MM.1S (cell line): ENCODE measurements around the gene CD99L2.

Experiments
- DNase-seq: peaks from one replicate; pipeline ENCODE4 v3.0.0-alpha.2; 2015
- H2AFZ ChIP-seq: fragments of 300-600 bp; sonication (generic); 2 replicates; pipeline ENCODE4 v1.6.0; 2016; ENCODE audit warnings: antibody characterized with exemption, low read length
- H3F3A ChIP-seq: fragments of 300-600 bp; sonication (generic); 2 replicates; pipeline ENCODE4 v1.6.1; 2016; ENCODE audit warnings: mild to moderate bottlenecking, antibody characterized with exemption, low read length, moderate library complexity, mixed read lengths; ENCODE audit not compliant: insufficient read depth
- H3K27ac ChIP-seq: fragments of 300-600 bp; sonication (generic); 2 replicates; pipeline ENCODE4 v1.5.1; 2016; ENCODE audit warnings: mild to moderate bottlenecking, low read length
- H3K27me3 ChIP-seq: fragments of 300-600 bp; sonication (generic); replicated peaks from 2 replicates; pipeline ENCODE4 v1.6.0; 2016; ENCODE audit warnings: low read length; ENCODE audit not compliant: insufficient read depth
- H3K36me3 ChIP-seq: fragments of 300-600 bp; sonication (generic); replicated peaks from 2 replicates; pipeline ENCODE4 v1.6.1; 2016; ENCODE audit warnings: mild to moderate bottlenecking, low read length, mixed read lengths; ENCODE audit not compliant: insufficient read depth
- H3K4me1 ChIP-seq: fragments of 300-600 bp; sonication (generic); 2 replicates; pipeline ENCODE4 v1.6.1; 2016; ENCODE audit warnings: low read length, mixed read lengths
- H3K4me2 ChIP-seq: fragments of 300-600 bp; sonication (generic); 2 replicates; pipeline ENCODE4 v1.6.0; 2016; ENCODE audit warnings: low read depth, low read length
- H3K4me3 ChIP-seq: fragments of 300-600 bp; sonication (generic); 2 replicates; pipeline ENCODE4 v1.5.1; 2016; ENCODE audit warnings: low read length, mixed read lengths
- H3K79me2 ChIP-seq: fragments of 300-600 bp; sonication (generic); 2 replicates; pipeline ENCODE4 v1.6.1; 2016; ENCODE audit warnings: mixed run types, low read length, mixed read lengths
- H3K9ac ChIP-seq: fragments of 300-600 bp; sonication (generic); 2 replicates; pipeline ENCODE4 v1.6.1; 2016; ENCODE audit warnings: low read length, mixed read lengths
- H3K9me2 ChIP-seq: fragments of 300-600 bp; sonication (generic); replicated peaks from 2 replicates; pipeline ENCODE4 v1.6.1; 2016; ENCODE audit warnings: mild to moderate bottlenecking, low read length, mixed read lengths; ENCODE audit not compliant: insufficient read depth
- H3K9me3 ChIP-seq: fragments of 300-600 bp; sonication (generic); replicated peaks from 2 replicates; pipeline ENCODE4 v1.6.1; 2016; ENCODE audit warnings: mild to moderate bottlenecking, low read length, mixed read lengths; ENCODE audit not compliant: insufficient read depth
- H4K20me1 ChIP-seq: fragments of 300-600 bp; sonication (generic); 2 replicates; pipeline ENCODE4 v1.6.1; 2016; ENCODE audit warnings: mild to moderate bottlenecking, low read length, moderate library complexity, mixed read lengths; ENCODE audit not compliant: insufficient read depth
- EZH2 ChIP-seq: fragments of 300-600 bp; sonication (generic); optimal IDR thresholded peaks from 2 replicates; pipeline ENCODE3; 2017; ENCODE audit warnings: low read depth, mild to moderate bottlenecking, antibody characterized with exemption, low read length, mixed read lengths
- EZH2phosphoT487 ChIP-seq: fragments of 300-600 bp; sonication (generic); IDR thresholded peaks from 2 replicates; pipeline ENCODE4 v1.6.1; 2018; ENCODE audit warnings: antibody characterized with exemption, low read length
- TF ChIP-seq, protein P1 (sequence below): fragments of 300-600 bp; sonication (generic); IDR thresholded peaks from 2 replicates; pipeline ENCODE4 v1.5.1; 2016; ENCODE audit warnings: antibody characterized with exemption, low read length, mixed read lengths

Gene CD99L2

DNA sequence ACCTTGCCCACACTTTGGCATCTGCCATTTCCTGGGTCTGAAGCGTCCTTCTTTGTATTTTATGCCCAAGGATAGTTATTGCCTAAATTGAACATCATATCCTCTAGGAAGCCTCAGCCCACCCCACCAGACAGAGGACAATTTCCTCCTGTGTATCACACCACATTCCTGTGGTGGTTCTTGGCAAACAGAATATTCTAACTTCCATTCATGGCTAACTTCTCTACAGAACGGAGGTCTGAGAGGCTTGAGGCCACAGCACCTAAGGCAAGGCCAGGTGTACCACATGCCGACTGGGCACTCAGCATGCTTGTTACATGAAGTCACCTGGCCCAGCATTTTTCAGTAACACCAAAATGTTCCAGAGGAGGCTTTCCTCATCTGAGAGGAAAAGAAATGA is 42.4 kb downstream of the CD99L2 start:
- H3K27me3 ChIP-seq, result no peaks in the 10 kb centered on the region
- TF ChIP-seq EZH2phosphoT487 (no peak), EZH2 (no peak)
- TF ChIP-seq, protein P1, sequence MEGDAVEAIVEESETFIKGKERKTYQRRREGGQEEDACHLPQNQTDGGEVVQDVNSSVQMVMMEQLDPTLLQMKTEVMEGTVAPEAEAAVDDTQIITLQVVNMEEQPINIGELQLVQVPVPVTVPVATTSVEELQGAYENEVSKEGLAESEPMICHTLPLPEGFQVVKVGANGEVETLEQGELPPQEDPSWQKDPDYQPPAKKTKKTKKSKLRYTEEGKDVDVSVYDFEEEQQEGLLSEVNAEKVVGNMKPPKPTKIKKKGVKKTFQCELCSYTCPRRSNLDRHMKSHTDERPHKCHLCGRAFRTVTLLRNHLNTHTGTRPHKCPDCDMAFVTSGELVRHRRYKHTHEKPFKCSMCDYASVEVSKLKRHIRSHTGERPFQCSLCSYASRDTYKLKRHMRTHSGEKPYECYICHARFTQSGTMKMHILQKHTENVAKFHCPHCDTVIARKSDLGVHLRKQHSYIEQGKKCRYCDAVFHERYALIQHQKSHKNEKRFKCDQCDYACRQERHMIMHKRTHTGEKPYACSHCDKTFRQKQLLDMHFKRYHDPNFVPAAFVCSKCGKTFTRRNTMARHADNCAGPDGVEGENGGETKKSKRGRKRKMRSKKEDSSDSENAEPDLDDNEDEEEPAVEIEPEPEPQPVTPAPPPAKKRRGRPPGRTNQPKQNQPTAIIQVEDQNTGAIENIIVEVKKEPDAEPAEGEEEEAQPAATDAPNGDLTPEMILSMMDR, result no peak

DNA sequence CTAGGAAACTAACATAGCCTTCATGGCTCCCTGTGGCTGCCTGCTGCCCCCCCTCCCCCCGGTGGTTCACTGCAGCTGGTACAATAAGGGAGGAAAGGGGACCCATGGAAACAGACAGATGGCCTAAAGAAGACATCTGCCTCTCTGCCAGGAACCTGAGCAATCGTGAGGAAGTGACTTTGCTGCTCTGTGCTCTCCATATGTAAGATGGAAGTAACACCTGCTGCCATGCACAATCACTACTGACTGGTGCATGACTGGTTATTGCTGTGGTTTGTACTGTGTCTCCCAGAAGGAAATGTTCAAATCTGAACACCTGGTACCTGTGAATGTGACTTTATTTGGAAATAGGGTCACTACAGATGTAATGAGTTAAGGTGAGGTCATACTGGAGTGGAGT is 43.6 kb downstream of the CD99L2 start:
- no peak overlapping the region for H3K4me2 ChIP-seq
- H3K27me3 ChIP-seq, result no peaks in the 10 kb centered on the region
- H4K20me1 ChIP-seq, result no peaks in the 10 kb centered on the region
- H3K4me1 ChIP-seq, result peaks cover 26% of the 10 kb centered on the region
- no peaks in the 10 kb centered on the region for H3K9me3 ChIP-seq
- H3K4me3 ChIP-seq, result no peak overlapping the region
- H3K36me3 ChIP-seq, result no peaks in the 10 kb centered on the region
- H3F3A ChIP-seq, result peaks cover 20% of the 10 kb centered on the region; the same call in 1 of the 2 replicates
- H2AFZ ChIP-seq, result no peak overlapping the region
- H3K27ac ChIP-seq, result peak overlapping the region; percentile 74
- peaks cover 16% of the 10 kb centered on the region for H3K79me2 ChIP-seq
- TF ChIP-seq, protein P1, result no peak
- TF ChIP-seq EZH2phosphoT487 (no peak), EZH2 (no peak)
- H3K9ac ChIP-seq, result no peak overlapping the region
- no peaks in the 10 kb centered on the region for H3K9me2 ChIP-seq
- DNase-seq, result peak; percentile 79

More for the DNA sequence above, 42.4 kb downstream of the CD99L2 start:
- Histone ChIP-seq H3K27ac (no peak overlapping the region), H4K20me1 (no peaks in the 10 kb centered on the region), H3K9me2 (no peaks in the 10 kb centered on the region), H2AFZ (no peak overlapping the region), H3K4me2 (no peak overlapping the region), H3K9ac (no peak overlapping the region), H3K4me1 (peaks cover 26% of the 10 kb centered on the region), H3K4me3 (no peak overlapping the region), H3F3A (peaks cover 20% of the 10 kb centered on the region; the same call in 1 of the 2 replicates), H3K79me2 (peaks cover 16% of the 10 kb centered on the region), H3K36me3 (no peaks in the 10 kb centered on the region), H3K9me3 (no peaks in the 10 kb centered on the region)
- no peak for DNase-seq

DNA sequence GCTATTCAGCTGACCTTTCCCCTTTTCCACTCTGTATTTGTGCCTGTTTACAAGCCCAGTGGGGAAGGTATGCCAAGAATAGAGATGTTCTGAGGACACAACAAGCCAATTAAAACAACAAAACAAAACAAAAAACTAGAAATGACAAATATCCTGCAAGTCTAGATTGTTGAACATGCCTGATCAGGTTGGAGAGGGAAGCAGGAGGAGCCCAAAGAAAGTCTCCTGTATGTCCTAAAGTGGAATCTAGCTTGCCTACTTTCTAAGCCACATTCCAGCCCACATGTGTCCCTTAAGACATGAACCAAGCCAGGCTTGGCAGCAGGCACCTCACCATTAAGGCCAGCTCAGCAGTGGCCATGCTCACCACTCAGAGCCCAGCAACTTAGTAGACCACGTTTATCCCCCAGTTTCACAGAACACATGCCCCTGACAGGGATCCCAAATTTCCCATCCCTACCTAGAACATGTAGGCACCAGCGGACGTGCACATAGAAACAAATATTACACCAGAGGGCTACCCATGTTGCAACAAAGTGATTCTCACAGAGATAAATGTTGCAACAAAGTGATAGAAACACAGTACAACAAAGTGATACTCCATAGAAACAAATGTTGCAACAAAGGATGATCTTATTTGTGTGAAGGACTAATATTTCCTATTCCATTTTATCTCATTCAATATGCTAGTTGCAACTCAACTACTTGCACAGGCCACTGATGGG is 48.3 kb downstream of the CD99L2 start:
- peaks cover 13% of the 10 kb centered on the region for H3K4me1 ChIP-seq
- H3K4me2 ChIP-seq, result no peak overlapping the region
- DNase-seq, result no peak
- H3K9me3 ChIP-seq, result no peaks in the 10 kb centered on the region
- TF ChIP-seq EZH2phosphoT487, result no peak
- TF ChIP-seq EZH2, result no peak
- TF ChIP-seq, protein P1, result no peak
- H3F3A ChIP-seq, result 0 out of 2 replicates have a peak, but pooled peaks cover 8% of the 10 kb centered on the region
- H3K9ac ChIP-seq, result no peak overlapping the region
- no peak overlapping the region for H3K4me3 ChIP-seq
- no peak overlapping the region for H2AFZ ChIP-seq
- H3K79me2 ChIP-seq, result peaks cover 11% of the 10 kb centered on the region
- no peaks in the 10 kb centered on the region for H3K9me2 ChIP-seq
- H4K20me1 ChIP-seq, result no peaks in the 10 kb centered on the region
- no peak overlapping the region for H3K27ac ChIP-seq
- H3K36me3 ChIP-seq, result no peaks in the 10 kb centered on the region
- H3K27me3 ChIP-seq, result no peaks in the 10 kb centered on the region
